ENCODE results near the gene PDE4B.

DNA sequence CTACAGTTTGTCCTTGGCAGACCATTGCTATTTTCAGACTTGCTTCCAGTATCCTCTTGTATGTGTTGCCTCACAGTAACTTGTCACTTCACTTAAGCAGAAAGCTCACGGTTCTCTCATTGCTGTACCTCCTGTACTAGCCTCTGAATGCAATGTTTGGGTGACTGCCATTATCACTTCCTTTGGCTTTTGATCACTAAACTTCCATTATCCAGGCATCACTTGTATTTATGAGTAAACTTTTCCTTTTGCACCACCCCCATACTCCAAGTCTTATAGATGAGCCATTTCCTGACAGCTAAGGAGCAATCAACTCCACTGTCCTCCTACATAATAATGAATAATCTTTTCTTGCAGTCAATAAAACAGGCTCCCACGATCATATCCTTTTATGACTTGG is 255.3 kb downstream of the PDE4B start:
- TF ChIP-seq, protein P1, sequence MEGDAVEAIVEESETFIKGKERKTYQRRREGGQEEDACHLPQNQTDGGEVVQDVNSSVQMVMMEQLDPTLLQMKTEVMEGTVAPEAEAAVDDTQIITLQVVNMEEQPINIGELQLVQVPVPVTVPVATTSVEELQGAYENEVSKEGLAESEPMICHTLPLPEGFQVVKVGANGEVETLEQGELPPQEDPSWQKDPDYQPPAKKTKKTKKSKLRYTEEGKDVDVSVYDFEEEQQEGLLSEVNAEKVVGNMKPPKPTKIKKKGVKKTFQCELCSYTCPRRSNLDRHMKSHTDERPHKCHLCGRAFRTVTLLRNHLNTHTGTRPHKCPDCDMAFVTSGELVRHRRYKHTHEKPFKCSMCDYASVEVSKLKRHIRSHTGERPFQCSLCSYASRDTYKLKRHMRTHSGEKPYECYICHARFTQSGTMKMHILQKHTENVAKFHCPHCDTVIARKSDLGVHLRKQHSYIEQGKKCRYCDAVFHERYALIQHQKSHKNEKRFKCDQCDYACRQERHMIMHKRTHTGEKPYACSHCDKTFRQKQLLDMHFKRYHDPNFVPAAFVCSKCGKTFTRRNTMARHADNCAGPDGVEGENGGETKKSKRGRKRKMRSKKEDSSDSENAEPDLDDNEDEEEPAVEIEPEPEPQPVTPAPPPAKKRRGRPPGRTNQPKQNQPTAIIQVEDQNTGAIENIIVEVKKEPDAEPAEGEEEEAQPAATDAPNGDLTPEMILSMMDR (optimal IDR thresholded peaks at IDR 0.05 in 1 of 3, IDR thresholded peaks at IDR 0.05 in 1 of 3, conservative IDR thresholded peaks at IDR 0.05 in 1 of 3; ENCODE audit: extremely low read depth in 1 of 3, insufficient read depth in 2 of 3, low read length in 3 of 3), result no peak
- TF ChIP-seq EZH2 (IDR thresholded peaks at IDR 0.05; ENCODE audit: low read length), result no peak

All from keratinocyte (primary cell).